ENCODE measurements around the gene TRIM9.

TRIM9 gene

DNA sequence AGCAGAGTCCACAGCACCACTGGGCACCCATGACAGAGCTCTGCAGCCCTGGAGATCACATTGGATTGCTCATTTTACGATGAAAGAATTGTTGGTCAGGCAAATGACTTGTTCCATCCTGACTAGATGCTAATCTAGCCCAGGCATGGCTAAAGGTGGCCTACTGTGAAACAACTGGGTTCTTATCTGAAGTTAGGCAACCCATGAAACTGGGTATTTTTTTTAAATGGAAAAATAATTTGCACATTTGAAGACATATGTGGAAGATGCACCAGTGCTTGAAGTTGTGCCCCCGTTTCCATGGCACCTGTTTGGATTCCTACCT lies 158.9 kb downstream of the TRIM9 start:
- TF ChIP-seq, protein P1, sequence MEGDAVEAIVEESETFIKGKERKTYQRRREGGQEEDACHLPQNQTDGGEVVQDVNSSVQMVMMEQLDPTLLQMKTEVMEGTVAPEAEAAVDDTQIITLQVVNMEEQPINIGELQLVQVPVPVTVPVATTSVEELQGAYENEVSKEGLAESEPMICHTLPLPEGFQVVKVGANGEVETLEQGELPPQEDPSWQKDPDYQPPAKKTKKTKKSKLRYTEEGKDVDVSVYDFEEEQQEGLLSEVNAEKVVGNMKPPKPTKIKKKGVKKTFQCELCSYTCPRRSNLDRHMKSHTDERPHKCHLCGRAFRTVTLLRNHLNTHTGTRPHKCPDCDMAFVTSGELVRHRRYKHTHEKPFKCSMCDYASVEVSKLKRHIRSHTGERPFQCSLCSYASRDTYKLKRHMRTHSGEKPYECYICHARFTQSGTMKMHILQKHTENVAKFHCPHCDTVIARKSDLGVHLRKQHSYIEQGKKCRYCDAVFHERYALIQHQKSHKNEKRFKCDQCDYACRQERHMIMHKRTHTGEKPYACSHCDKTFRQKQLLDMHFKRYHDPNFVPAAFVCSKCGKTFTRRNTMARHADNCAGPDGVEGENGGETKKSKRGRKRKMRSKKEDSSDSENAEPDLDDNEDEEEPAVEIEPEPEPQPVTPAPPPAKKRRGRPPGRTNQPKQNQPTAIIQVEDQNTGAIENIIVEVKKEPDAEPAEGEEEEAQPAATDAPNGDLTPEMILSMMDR (IDR thresholded peaks at IDR 0.05; ENCODE audit: control insufficient read depth, extremely low read depth, insufficient read depth), result no peak
- DNase-seq (ENCODE audit: low read depth), result no peak
- no peak overlapping the region for H3K4me3 ChIP-seq (ENCODE audit: low read depth, low read length)

DNA sequence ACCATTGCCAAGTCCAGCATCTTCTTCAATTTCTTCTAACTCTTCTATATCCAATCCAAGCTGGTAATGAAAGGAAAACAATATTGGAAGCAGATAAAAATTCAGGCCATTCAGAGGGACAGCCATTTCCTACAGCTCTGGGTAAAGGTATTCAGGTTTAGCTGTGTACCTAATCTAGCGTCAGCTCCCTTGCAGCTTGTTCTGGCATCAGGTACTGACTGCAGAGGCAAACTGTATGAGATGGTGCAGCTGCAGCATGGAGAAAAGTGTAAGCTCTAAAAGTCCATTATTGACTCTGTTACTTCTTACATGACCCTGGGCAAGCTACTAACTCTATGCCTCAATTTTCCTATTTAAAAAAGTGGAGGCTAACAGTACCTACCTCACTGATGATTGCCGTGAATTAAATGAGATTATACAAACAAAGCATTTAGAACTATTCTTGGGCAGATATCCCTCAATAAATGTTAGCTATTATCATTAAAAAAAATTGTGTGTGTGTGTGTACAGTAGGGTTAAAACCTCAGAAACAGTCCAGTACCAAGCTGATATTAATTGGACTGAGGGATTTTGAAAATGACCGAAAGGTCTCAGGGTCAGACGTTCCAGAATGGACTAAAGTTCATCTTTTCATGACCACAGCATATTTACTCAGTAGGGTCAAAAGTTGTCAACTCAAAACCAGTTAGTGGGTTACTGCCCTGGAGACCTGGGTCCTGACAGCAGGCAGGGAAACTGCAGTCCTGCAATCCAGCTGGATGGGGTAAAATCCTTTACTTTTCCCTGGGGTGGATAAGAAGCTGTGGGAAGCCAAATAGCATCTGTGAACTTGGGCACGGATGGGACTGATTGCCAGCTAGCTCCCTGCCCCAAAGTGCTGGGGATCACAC lies 159.5 kb downstream of the TRIM9 start:
- no peak overlapping the region for H3K4me3 ChIP-seq (ENCODE audit: low read depth, low read length)
- no peak for DNase-seq (ENCODE audit: low read depth)
- TF ChIP-seq, protein P1 (IDR thresholded peaks at IDR 0.05; ENCODE audit: control insufficient read depth, extremely low read depth, insufficient read depth), result no peak

DNA sequence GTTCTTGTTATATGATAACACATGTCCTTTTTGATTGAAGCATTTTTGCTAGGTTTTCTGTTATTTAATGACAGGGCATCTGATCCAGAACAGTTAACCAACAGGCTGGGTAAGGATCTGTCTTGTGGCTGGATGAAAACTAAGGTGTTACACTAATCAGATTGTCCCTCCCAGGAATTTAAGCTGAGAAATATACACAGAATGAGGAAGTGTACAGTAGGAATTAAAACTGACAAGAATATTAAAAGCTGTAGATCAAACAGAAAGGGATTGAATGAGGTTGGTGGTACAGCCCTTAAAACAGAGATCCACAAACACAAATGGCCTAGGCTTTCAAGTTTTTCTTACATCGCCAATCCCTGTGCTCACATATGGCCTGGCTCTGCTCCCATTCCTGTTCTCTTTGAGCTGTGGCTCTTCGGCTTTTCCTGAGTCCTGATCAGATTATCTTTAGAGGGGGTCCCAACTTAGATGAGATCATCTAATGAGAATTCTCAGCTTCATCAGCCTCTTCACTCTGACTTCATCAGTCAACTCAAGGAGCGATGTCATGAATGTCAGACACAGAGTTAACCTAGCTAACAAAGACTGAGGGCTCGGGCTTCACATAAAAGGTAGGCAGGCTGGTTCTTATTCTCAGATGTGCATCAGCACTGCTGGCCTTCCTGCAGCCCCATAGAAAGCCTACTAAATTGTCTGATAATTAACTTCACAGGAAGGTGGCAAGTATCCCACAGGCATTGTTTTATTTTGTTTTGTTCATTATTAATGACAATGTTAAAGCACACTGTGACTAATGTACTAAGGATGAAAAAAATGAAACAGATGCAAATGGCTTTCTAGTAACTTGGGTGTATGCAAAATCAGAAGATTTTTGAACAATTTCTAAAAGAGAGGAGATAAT lies 162.1 kb downstream of the TRIM9 start:
- TF ChIP-seq, protein P1 (IDR thresholded peaks at IDR 0.05; ENCODE audit: control insufficient read depth, extremely low read depth, insufficient read depth), result no peak
- no peak overlapping the region for H3K4me3 ChIP-seq (ENCODE audit: low read depth, low read length)
- no peak for DNase-seq (ENCODE audit: low read depth)

DNA sequence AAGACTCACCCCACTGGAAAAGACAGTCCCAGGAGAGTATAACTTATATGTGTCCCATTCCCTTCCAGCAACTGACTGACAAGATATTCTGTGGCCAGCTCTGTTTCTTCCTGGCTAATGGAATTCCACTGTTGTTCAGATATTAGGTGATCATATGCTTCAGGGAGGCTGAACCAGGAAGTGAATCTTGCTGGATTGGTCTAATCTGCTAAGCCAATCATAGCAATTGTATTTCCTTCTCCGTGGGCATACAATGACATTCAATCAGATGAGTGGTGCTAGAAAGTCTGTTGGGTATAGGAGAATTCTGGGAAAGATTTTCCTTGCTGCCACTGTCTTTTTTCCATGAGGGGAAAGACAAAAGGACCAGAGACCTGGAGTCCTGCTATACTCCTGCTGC lies 162.7 kb downstream of the TRIM9 start:
- TF ChIP-seq, protein P1 (IDR thresholded peaks at IDR 0.05; ENCODE audit: control insufficient read depth, extremely low read depth, insufficient read depth), result no peak
- H3K4me3 ChIP-seq (ENCODE audit: low read depth, low read length), result no peak overlapping the region
- DNase-seq (ENCODE audit: low read depth), result no peak

DNA sequence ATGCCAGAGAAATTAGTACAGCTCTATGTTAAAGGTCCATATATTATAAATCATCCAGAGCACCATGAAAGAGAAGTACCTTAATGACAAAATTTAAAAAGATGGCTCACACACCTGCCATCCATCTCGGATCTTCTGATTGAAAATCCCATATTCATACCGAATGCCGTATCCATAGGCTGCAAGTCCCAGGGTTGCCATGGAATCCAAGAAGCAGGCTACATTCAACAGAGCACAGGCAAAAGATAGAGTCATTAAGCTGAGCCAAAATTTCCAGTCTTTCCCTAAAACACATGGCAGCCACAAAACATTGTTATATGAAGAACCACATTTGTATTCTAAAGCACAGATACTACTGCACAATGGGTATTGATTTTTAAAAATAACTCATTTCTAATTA lies 163.3 kb downstream of the TRIM9 start:
- no peak overlapping the region for H3K4me3 ChIP-seq (ENCODE audit: low read depth, low read length)
- TF ChIP-seq, protein P1 (IDR thresholded peaks at IDR 0.05; ENCODE audit: control insufficient read depth, extremely low read depth, insufficient read depth), result no peak
- no peak for DNase-seq (ENCODE audit: low read depth)

DNA sequence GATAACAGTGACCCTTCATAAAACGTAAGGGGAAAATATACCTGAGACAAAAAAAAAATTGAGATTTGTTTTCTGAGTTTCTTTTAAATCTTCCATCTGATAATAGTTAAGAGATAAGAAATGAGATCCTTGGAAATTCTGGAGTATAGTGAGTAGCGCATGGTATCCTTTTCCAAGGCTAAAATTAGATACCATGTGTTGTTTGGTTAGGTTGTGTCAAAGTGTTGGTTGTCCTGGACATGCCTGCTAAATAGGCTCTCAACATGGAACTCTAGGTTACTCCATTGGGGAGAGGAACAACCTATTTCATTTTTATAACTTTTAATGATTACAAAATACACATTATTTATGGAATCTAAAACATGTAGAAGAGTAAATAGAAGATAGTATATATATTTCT lies 165.4 kb downstream of the TRIM9 start:
- TF ChIP-seq, protein P1 (IDR thresholded peaks at IDR 0.05; ENCODE audit: control insufficient read depth, extremely low read depth, insufficient read depth), result no peak
- no peak overlapping the region for H3K4me3 ChIP-seq (ENCODE audit: low read depth, low read length)
- DNase-seq (ENCODE audit: low read depth), result no peak

Data from LNCaP clone FGC (cell line).